Astrocyte of the hippocampus (primary cell): ENCODE results near the gene RNF112.

Experiments
- DNase-seq: peaks from one replicate; pipeline ENCODE4 v3.0.0; 2011; ENCODE audit warnings: low read depth, low spot score

Gene RNF112

GRCh38 chr17:19375732-19376131, 35.3 kb upstream of the RNF112 start:
- no peak for DNase-seq

- DNase-seq: no peak
Measured at GRCh38 chr17:19376811-19377210, 34.2 kb upstream of the RNF112 start.

- DNase-seq: peak; percentile 100
Measured at GRCh38 chr17:19377602-19378415, 33.2 kb upstream of the RNF112 start.

- DNase-seq: peak; percentile 35
Measured at GRCh38 chr17:19378416-19379360, 32.3 kb upstream of the RNF112 start, which contains the start of gene MAPK7. Gene MAPK7, plus strand, starts transcription at chr17:19378498. Its CDS starts 403 bp downstream, at chr17:19378901.

GRCh38 chr17:19379361-19380065, 31.5 kb upstream of the RNF112 start:
- DNase-seq: no peak

- no peak for DNase-seq
Measured at GRCh38 chr17:19380481-19381301, 30.3 kb upstream of the RNF112 start.

- no peak for DNase-seq
Measured at GRCh38 chr17:19381361-19381740, 29.7 kb upstream of the RNF112 start.

- no peak for DNase-seq
Measured at GRCh38 chr17:19381741-19382444, 29.1 kb upstream of the RNF112 start.

GRCh38 chr17:19382531-19383444, 28.2 kb upstream of the RNF112 start:
- no peak for DNase-seq

- DNase-seq: no peak
Measured at GRCh38 chr17:19383681-19384470, 27.2 kb upstream of the RNF112 start.

GRCh38 chr17:19384723-19385391, 26.2 kb upstream of the RNF112 start:
- peak; percentile 46 for DNase-seq

- DNase-seq: no peak
Measured at GRCh38 chr17:19385521-19385983, 25.5 kb upstream of the RNF112 start.

- DNase-seq: peak; percentile 54
Measured at GRCh38 chr17:19386051-19386929, 24.7 kb upstream of the RNF112 start.

- peak; percentile 92 for DNase-seq
Measured at GRCh38 chr17:19386974-19387920, 23.8 kb upstream of the RNF112 start, which contains the start of gene MFAP4. Gene MFAP4, minus strand, starts transcription at chr17:19387190. Its CDS starts 35 bp downstream, at chr17:19387155.

- DNase-seq: no peak
Measured at GRCh38 chr17:19387921-19388521, 23.0 kb upstream of the RNF112 start.
